NCI-H146 (cell line): ENCODE data around the gene TRIM25.

Experiments used
- DNase-seq: peaks from one replicate; lab custom pipeline; 2025; lab: John Stamatoyannopoulos, UW

The TRIM25 gene

GRCh38 chr17:56896217-56896967 is 17.5 kb downstream of the TRIM25 start:
- DNase-seq = no peak

GRCh38 chr17:56894859-56895455 is 18.9 kb downstream of the TRIM25 start:
- no peak for DNase-seq

- DNase-seq = no peak
Observed at GRCh38 chr17:56893503-56893902, 20.3 kb downstream of the TRIM25 start.

GRCh38 chr17:56892333-56892732 is 21.5 kb downstream of the TRIM25 start:
- DNase-seq = no peak

- DNase-seq = no peak
Observed at GRCh38 chr17:56891751-56892150, 22.1 kb downstream of the TRIM25 start.

- DNase-seq = no peak
Observed at GRCh38 chr17:56890906-56891674, 22.8 kb downstream of the TRIM25 start.

- DNase-seq = no peak
Observed at GRCh38 chr17:56890390-56890789, 23.5 kb downstream of the TRIM25 start.

GRCh38 chr17:56887552-56888467 is 26.0 kb downstream of the TRIM25 start:
- no peak for DNase-seq

GRCh38 chr17:56887105-56887504 is 26.7 kb downstream of the TRIM25 start:
- DNase-seq = no peak

- peak; percentile 7 for DNase-seq
Observed at GRCh38 chr17:56886288-56886731, 27.5 kb downstream of the TRIM25 start.

- no peak for DNase-seq
Observed at GRCh38 chr17:56885312-56885657, 28.6 kb downstream of the TRIM25 start.

GRCh38 chr17:56884483-56885311 is 29.2 kb downstream of the TRIM25 start:
- peak; percentile 63 for DNase-seq

GRCh38 chr17:56883616-56884015 is 30.2 kb downstream of the TRIM25 start:
- DNase-seq = no peak

- no peak for DNase-seq
Observed at GRCh38 chr17:56881685-56882295, 32.1 kb downstream of the TRIM25 start.

- no peak for DNase-seq
Observed at GRCh38 chr17:56880571-56880970, 33.3 kb downstream of the TRIM25 start.

GRCh38 chr17:56880133-56880532 is 33.7 kb downstream of the TRIM25 start:
- DNase-seq = no peak

GRCh38 chr17:56879280-56879679 is 34.6 kb downstream of the TRIM25 start:
- no peak for DNase-seq

- DNase-seq = no peak
Observed at GRCh38 chr17:56876766-56877179, 37.1 kb downstream of the TRIM25 start.

GRCh38 chr17:56870081-56870651 is 43.7 kb downstream of the TRIM25 start:
- DNase-seq = no peak

- no peak for DNase-seq
Observed at GRCh38 chr17:56868716-56869115, 45.1 kb downstream of the TRIM25 start.
